ENCODE measurements around the gene USP6NL. TPM values are rescaled to one million over a fixed set of nuclear protein-coding genes. Genes with fewer than 3 reads are reported as not detected.

The USP6NL gene
- total RNA-seq, 1 donor from 2014 or later: 39.9 TPM

- H3K79me2 ChIP-seq (ENCODE audit: low read depth): no peaks in the 10 kb centered on the region
- H3K9me3 ChIP-seq (ENCODE audit: low read depth): no peaks in the 10 kb centered on the region
- peaks cover 10% of the 10 kb centered on the region for H3K4me1 Mint-ChIP-seq
- H3K9ac ChIP-seq: no peak overlapping the region
- peaks cover 3% of the 10 kb centered on the region for H3K4me1 ChIP-seq
- no peak overlapping the region for H3K27ac ChIP-seq
- H3K4me2 ChIP-seq: no peak overlapping the region
- H3K4me3 ChIP-seq: no peak overlapping the region
- no peak overlapping the region for H2AFZ ChIP-seq (replicated peaks)
- DNase-seq (ENCODE audit: low spot score): no peak
- H3K9me3 Mint-ChIP-seq: peaks cover 3% of the 10 kb centered on the region
- no peaks in the 10 kb centered on the region for H4K20me1 ChIP-seq (ENCODE audit: low read depth)
- peaks cover 13% of the 10 kb centered on the region for H3K27me3 Mint-ChIP-seq (ENCODE audit: insufficient read depth, low read depth)
- H3K27me3 ChIP-seq: no peaks in the 10 kb centered on the region
- no peaks in the 10 kb centered on the region for H3K36me3 Mint-ChIP-seq
- H3K36me3 ChIP-seq: no peaks in the 10 kb centered on the region
- H3K27ac Mint-ChIP-seq: no peak overlapping the region
- H3K4me3 Mint-ChIP-seq: no peak overlapping the region
- TF ChIP-seq, protein P1, sequence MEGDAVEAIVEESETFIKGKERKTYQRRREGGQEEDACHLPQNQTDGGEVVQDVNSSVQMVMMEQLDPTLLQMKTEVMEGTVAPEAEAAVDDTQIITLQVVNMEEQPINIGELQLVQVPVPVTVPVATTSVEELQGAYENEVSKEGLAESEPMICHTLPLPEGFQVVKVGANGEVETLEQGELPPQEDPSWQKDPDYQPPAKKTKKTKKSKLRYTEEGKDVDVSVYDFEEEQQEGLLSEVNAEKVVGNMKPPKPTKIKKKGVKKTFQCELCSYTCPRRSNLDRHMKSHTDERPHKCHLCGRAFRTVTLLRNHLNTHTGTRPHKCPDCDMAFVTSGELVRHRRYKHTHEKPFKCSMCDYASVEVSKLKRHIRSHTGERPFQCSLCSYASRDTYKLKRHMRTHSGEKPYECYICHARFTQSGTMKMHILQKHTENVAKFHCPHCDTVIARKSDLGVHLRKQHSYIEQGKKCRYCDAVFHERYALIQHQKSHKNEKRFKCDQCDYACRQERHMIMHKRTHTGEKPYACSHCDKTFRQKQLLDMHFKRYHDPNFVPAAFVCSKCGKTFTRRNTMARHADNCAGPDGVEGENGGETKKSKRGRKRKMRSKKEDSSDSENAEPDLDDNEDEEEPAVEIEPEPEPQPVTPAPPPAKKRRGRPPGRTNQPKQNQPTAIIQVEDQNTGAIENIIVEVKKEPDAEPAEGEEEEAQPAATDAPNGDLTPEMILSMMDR (IDR thresholded peaks at IDR 0.05): no peak
- TF ChIP-seq EZH2 (IDR thresholded peaks at IDR 0.05) (no peak), EZH2phosphoT487 (IDR thresholded peaks at IDR 0.05) (no peak)
- no peaks in the 10 kb centered on the region for H3F3A ChIP-seq (ENCODE audit: low read depth)
Observed at GRCh38 chr10:11446133-11446532, 165.3 kb downstream of the USP6NL start.

GRCh38 chr10:11444531-11445228 lies 166.8 kb downstream of the USP6NL start:
- DNase-seq (ENCODE audit: low spot score): no peak
- Histone ChIP-seq H3K27me3 (no peaks in the 10 kb centered on the region), H3K4me2 (no peak overlapping the region), H3F3A (ENCODE audit: low read depth) (no peaks in the 10 kb centered on the region), H3K4me1 (peaks cover 11% of the 10 kb centered on the region), H3K79me2 (ENCODE audit: low read depth) (no peaks in the 10 kb centered on the region), H3K4me3 (no peak overlapping the region), H3K36me3 (no peaks in the 10 kb centered on the region), H2AFZ (replicated peaks) (peak overlapping the region; percentile 34), H4K20me1 (ENCODE audit: low read depth) (no peaks in the 10 kb centered on the region), H3K27ac (no peak overlapping the region), H3K9ac (no peak overlapping the region), H3K9me3 (ENCODE audit: low read depth) (no peaks in the 10 kb centered on the region)
- no peak overlapping the region for H3K27ac Mint-ChIP-seq
- TF ChIP-seq EZH2 (IDR thresholded peaks at IDR 0.05) (no peak), EZH2phosphoT487 (IDR thresholded peaks at IDR 0.05) (no peak)
- TF ChIP-seq, protein P1 (IDR thresholded peaks at IDR 0.05): no peak
- no peaks in the 10 kb centered on the region for H3K36me3 Mint-ChIP-seq
- peaks cover 11% of the 10 kb centered on the region for H3K27me3 Mint-ChIP-seq (ENCODE audit: insufficient read depth, low read depth)
- peaks cover 14% of the 10 kb centered on the region for H3K4me1 Mint-ChIP-seq
- H3K9me3 Mint-ChIP-seq: peaks cover 3% of the 10 kb centered on the region
- no peak overlapping the region for H3K4me3 Mint-ChIP-seq

DNA sequence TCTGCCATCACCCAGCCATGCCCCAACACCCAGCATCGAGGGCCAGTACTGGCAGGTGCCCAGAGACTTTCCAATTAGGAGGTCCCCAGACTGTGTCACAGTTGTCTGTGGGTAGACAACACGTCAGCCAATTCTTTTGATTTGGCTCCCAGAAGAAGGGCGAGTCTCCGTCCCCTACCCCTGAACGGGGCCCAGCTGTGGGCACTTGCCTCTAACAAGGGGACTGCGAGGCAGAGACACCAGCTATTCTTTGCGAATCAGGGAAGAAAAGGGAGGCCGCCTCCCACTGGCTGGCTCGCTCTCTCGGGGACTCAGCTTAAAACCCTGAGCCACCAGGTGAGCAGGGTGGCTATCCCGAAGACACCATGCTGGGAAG lies 167.3 kb downstream of the USP6NL start:
- H3K4me2 ChIP-seq: no peak overlapping the region
- H3K9me3 ChIP-seq (ENCODE audit: low read depth): no peaks in the 10 kb centered on the region
- no peaks in the 10 kb centered on the region for H3K36me3 ChIP-seq
- no peaks in the 10 kb centered on the region for H4K20me1 ChIP-seq (ENCODE audit: low read depth)
- peaks cover 14% of the 10 kb centered on the region for H3K27me3 Mint-ChIP-seq (ENCODE audit: insufficient read depth, low read depth)
- TF ChIP-seq EZH2 (IDR thresholded peaks at IDR 0.05) (no peak), EZH2phosphoT487 (IDR thresholded peaks at IDR 0.05) (no peak)
- TF ChIP-seq, protein P1 (IDR thresholded peaks at IDR 0.05): no peak
- H3K9ac ChIP-seq: no peak overlapping the region
- H2AFZ ChIP-seq (replicated peaks): no peak overlapping the region
- H3K4me3 ChIP-seq: no peak overlapping the region
- no peak overlapping the region for H3K27ac ChIP-seq
- no peaks in the 10 kb centered on the region for H3F3A ChIP-seq (ENCODE audit: low read depth)
- peaks cover 12% of the 10 kb centered on the region for H3K4me1 Mint-ChIP-seq
- no peaks in the 10 kb centered on the region for H3K79me2 ChIP-seq (ENCODE audit: low read depth)
- H3K4me1 ChIP-seq: peaks cover 11% of the 10 kb centered on the region
- H3K9me3 Mint-ChIP-seq: peaks cover 3% of the 10 kb centered on the region
- DNase-seq (ENCODE audit: low spot score): no peak
- H3K27ac Mint-ChIP-seq: no peak overlapping the region
- no peaks in the 10 kb centered on the region for H3K27me3 ChIP-seq
- H3K36me3 Mint-ChIP-seq: no peaks in the 10 kb centered on the region
- H3K4me3 Mint-ChIP-seq: no peak overlapping the region
